HepG2 (cell line): Measurements from ENCODE around the gene HEXA.
"Not testable (repeated sequence)": the region's sequence is repeated elsewhere in the genome, so short reads cannot be mapped to it uniquely, and the experiment has no call there.

Experiments
- EP300 ChIP-seq, 3 experiments: sonication (generic) in 1 of 3; formaldehyde crosslinking in 1 of 3; IDR thresholded peaks; 2 replicates each; pipeline versions ENCODE4 v1.5.1 to v1.6.1; 2011 to 2020; ENCODE audit warnings: low read depth in 2 of 3, low read length in 2 of 3, borderline replicate concordance in 1 of 3, improper control_type of control experiment in 1 of 3, mild to moderate bottlenecking in 1 of 3, missing genetic modification reagents in 1 of 3, moderate library complexity in 1 of 3
- HIVEP1 ChIP-seq: sonication (generic); formaldehyde crosslinking; IDR thresholded peaks from 2 replicates; pipeline ENCODE4 v1.4.0; 2020; ENCODE audit warnings: mild to moderate bottlenecking, missing genetic modification reagents
- HOXD1 ChIP-seq: sonication (generic); formaldehyde crosslinking; IDR thresholded peaks from 2 replicates; pipeline ENCODE4 v1.5.0; 2020; ENCODE audit warnings: missing genetic modification reagents
- JUN ChIP-seq: sonication (generic); formaldehyde crosslinking; IDR thresholded peaks from 2 replicates; pipeline ENCODE4 v1.4.0; 2020; ENCODE audit warnings: mild to moderate bottlenecking, missing genetic modification reagents
- NFYB ChIP-seq: sonication (generic); formaldehyde crosslinking; IDR thresholded peaks from 2 replicates; pipeline ENCODE4 v1.4.0; 2020; ENCODE audit warnings: missing genetic modification reagents
- POLR2AphosphoS5 ChIP-seq: IDR thresholded peaks from 2 replicates; pipeline ENCODE4 v1.6.1; 2012; ENCODE audit warnings: low read depth, low read length
- TAF1 ChIP-seq: sonication (generic); formaldehyde crosslinking; IDR thresholded peaks from 2 replicates; pipeline ENCODE4 v1.4.0; 2020; ENCODE audit warnings: missing genetic modification reagents
- TOPORS ChIP-seq: sonication (generic); formaldehyde crosslinking; IDR thresholded peaks from 2 replicates; pipeline ENCODE4 v1.8.0; 2023; ENCODE audit warnings: mild to moderate bottlenecking, missing genetic modification reagents
- ZNF24 ChIP-seq: fragments of 450-650 bp; IDR thresholded peaks from 2 replicates; pipeline ENCODE4 v1.6.1; 2017; ENCODE audit warnings: antibody characterized with exemption, mild to moderate bottlenecking
- ZNF33A ChIP-seq: sonication (generic); formaldehyde crosslinking; IDR thresholded peaks from 2 replicates; pipeline ENCODE4 v1.5.1; 2020; ENCODE audit warnings: missing genetic modification reagents, mild to moderate bottlenecking, moderate library complexity, borderline replicate concordance
- TF ChIP-seq, protein P1 (sequence below): sonication (generic); formaldehyde crosslinking; IDR thresholded peaks from 2 replicates; pipeline ENCODE4 v1.5.0; 2020; ENCODE audit warnings: mild to moderate bottlenecking, missing genetic modification reagents, moderate library complexity
- TF ChIP-seq, protein P2 (sequence below): sonication (generic); formaldehyde crosslinking; IDR thresholded peaks from 2 replicates; pipeline ENCODE4 v1.4.0; 2020; ENCODE audit warnings: missing genetic modification reagents
- TF ChIP-seq, protein P3 (sequence below), 2 experiments: sonication (generic) in 1 of 2; formaldehyde crosslinking in 1 of 2; IDR thresholded peaks; 2 replicates each; pipeline versions ENCODE4 v1.4.0 to v1.6.1; 2018 to 2020; ENCODE audit warnings: missing genetic modification reagents in 2 of 2, borderline replicate concordance in 1 of 2, low read depth in 1 of 2, mild to moderate bottlenecking in 1 of 2, missing biosample characterization in 1 of 2

DNA sequence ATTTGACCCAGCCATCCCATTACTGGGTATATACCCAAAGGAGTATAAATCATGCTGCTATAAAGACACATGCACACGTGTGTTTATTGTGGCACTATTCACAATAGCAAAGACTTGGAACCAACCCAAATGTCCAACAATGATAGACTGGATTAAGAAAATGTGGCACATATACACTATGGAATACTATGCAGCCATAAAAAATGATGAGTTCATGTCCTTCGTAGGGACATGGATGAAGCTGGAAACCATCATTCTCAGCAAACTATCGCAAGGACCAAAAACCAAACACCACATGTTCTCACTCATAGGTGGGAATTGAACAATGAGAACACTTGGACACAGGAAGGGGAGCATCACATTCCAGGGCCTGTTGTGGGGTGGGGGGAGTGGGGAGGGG, 37.5 kb upstream of the HEXA start:
- not testable (repeated sequence) for TF ChIP-seq ZNF33A; HOXD1 (CRISPR knock-in tag); HIVEP1 (CRISPR knock-in tag); ZNF24; POLR2AphosphoS5; NFYB (CRISPR knock-in tag); JUN; TOPORS (CRISPR knock-in tag); TAF1 (CRISPR knock-in tag); EP300 (IDR thresholded peaks at IDR 0.05; ENCODE audit: low read depth in 2 of 2, low read length in 2 of 2); EP300 (CRISPR knock-in tag; IDR thresholded peaks at IDR 0.05; ENCODE audit: borderline replicate concordance)
- TF ChIP-seq, protein P1, sequence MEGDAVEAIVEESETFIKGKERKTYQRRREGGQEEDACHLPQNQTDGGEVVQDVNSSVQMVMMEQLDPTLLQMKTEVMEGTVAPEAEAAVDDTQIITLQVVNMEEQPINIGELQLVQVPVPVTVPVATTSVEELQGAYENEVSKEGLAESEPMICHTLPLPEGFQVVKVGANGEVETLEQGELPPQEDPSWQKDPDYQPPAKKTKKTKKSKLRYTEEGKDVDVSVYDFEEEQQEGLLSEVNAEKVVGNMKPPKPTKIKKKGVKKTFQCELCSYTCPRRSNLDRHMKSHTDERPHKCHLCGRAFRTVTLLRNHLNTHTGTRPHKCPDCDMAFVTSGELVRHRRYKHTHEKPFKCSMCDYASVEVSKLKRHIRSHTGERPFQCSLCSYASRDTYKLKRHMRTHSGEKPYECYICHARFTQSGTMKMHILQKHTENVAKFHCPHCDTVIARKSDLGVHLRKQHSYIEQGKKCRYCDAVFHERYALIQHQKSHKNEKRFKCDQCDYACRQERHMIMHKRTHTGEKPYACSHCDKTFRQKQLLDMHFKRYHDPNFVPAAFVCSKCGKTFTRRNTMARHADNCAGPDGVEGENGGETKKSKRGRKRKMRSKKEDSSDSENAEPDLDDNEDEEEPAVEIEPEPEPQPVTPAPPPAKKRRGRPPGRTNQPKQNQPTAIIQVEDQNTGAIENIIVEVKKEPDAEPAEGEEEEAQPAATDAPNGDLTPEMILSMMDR (CRISPR knock-in tag): not testable (repeated sequence)
- TF ChIP-seq, protein P2, sequence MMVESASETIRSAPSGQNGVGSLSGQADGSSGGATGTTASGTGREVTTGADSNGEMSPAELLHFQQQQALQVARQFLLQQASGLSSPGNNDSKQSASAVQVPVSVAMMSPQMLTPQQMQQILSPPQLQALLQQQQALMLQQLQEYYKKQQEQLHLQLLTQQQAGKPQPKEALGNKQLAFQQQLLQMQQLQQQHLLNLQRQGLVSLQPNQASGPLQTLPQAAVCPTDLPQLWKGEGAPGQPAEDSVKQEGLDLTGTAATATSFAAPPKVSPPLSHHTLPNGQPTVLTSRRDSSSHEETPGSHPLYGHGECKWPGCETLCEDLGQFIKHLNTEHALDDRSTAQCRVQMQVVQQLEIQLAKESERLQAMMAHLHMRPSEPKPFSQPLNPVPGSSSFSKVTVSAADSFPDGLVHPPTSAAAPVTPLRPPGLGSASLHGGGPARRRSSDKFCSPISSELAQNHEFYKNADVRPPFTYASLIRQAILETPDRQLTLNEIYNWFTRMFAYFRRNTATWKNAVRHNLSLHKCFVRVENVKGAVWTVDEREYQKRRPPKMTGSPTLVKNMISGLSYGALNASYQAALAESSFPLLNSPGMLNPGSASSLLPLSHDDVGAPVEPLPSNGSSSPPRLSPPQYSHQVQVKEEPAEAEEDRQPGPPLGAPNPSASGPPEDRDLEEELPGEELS (CRISPR knock-in tag): not testable (repeated sequence)
- TF ChIP-seq, protein P3, sequence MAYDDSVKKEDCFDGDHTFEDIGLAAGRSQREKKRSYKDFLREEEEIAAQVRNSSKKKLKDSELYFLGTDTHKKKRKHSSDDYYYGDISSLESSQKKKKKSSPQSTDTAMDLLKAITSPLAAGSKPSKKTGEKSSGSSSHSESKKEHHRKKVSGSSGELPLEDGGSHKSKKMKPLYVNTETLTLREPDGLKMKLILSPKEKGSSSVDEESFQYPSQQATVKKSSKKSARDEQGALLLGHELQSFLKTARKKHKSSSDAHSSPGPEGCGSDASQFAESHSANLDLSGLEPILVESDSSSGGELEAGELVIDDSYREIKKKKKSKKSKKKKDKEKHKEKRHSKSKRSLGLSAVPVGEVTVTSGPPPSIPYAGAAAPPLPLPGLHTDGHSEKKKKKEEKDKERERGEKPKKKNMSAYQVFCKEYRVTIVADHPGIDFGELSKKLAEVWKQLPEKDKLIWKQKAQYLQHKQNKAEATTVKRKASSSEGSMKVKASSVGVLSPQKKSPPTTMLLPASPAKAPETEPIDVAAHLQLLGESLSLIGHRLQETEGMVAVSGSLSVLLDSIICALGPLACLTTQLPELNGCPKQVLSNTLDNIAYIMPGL (CRISPR knock-in tag; IDR thresholded peaks at IDR 0.05; ENCODE audit: borderline replicate concordance in 1 of 2, low read depth in 1 of 2): not testable (repeated sequence)
